K562 (cell line): Measurements from ENCODE around the gene CCDC88A. TPM values are rescaled to one million over a fixed set of nuclear protein-coding genes. Genes with fewer than 3 reads are reported as not detected.

Experiments used
- BRCA1 ChIP-seq, 2 experiments: fragments of 450-650 bp in 1 of 2; sonication (generic) in 1 of 2; formaldehyde crosslinking in 1 of 2; IDR thresholded peaks; 2 replicates each; pipeline versions ENCODE4 v1.5.0 to v1.6.1; 2017 to 2020; ENCODE audit warnings: mild to moderate bottlenecking in 1 of 2, missing genetic modification reagents in 1 of 2
- CBFA2T2 ChIP-seq: fragments of 450-650 bp; conservative IDR thresholded peaks from 2 replicates; pipeline ENCODE4 v1.6.1; 2017; ENCODE audit warnings: mild to moderate bottlenecking
- EWSR1 ChIP-seq: fragments of 450-650 bp; IDR thresholded peaks from 2 replicates; pipeline ENCODE4 v1.6.1; 2018; ENCODE audit warnings: borderline replicate concordance, mild to moderate bottlenecking, low read depth, moderate library complexity; ENCODE audit not compliant: partially characterized antibody
- GABPA ChIP-seq: fragments of 200-800 bp; sonication (Bioruptor generic); conservative IDR thresholded peaks from 2 replicates; pipeline ENCODE4 v1.6.1; 2016; ENCODE audit warnings: low read depth, missing genetic modification characterization, missing compliant biosample characterization
- KAT2B ChIP-seq: IDR thresholded peaks from one replicate; pipeline ENCODE4 v1.6.1; 2012; ENCODE audit warnings: low read depth, mild to moderate bottlenecking, control low read depth, inconsistent platforms, low read length, moderate library complexity
- MIER1 ChIP-seq: fragments of 450-650 bp; IDR thresholded peaks from 2 replicates; pipeline ENCODE4 v1.6.1; 2016; ENCODE audit warnings: antibody characterized with exemption, mild to moderate bottlenecking, low read depth
- MNT ChIP-seq, 2 experiments: fragments of 450-650 bp; conservative IDR thresholded peaks; 2 replicates each; pipeline ENCODE4 v1.6.1; 2017; ENCODE audit warnings: mild to moderate bottlenecking in 2 of 2, moderate library complexity in 2 of 2
- NR2C1 ChIP-seq, 2 experiments: fragments of 450-650 bp; IDR thresholded peaks; 2 replicates each; pipeline ENCODE4 v1.6.1; 2017; ENCODE audit warnings: mild to moderate bottlenecking in 2 of 2, antibody characterized with exemption in 1 of 2, inconsistent platforms in 1 of 2, missing compliant biosample characterization in 1 of 2, missing genetic modification characterization in 1 of 2
- RAD21 ChIP-seq, 2 experiments: fragments of 250-450 bp in 1 of 2; fragments of 450-650 bp in 1 of 2; sonication (Bioruptor Pico) in 1 of 2; formaldehyde crosslinking in 1 of 2; IDR thresholded peaks in 1 of 2; conservative IDR thresholded peaks in 1 of 2; 2 replicates each; pipeline versions ENCODE4 v1.4.0 to v1.8.0; 2020 to 2022; ENCODE audit warnings: mild to moderate bottlenecking in 2 of 2, moderate library complexity in 1 of 2
- TBP ChIP-seq: optimal IDR thresholded peaks from 2 replicates; pipeline ENCODE3; 2011; ENCODE audit warnings: low read depth, low read length, improper control_type of control experiment
- ZKSCAN3 ChIP-seq: fragments of 250-450 bp; sonication (Bioruptor Pico); IDR thresholded peaks from 2 replicates; pipeline ENCODE4 v1.4.0; 2020
- ZNF197 ChIP-seq: fragments of 200-800 bp; sonication (Bioruptor generic); IDR thresholded peaks from 2 replicates; pipeline ENCODE4 v1.6.1; 2016; ENCODE audit warnings: low read depth, missing genetic modification characterization, missing compliant biosample characterization
- ZNF695 ChIP-seq: fragments of 450-650 bp; formaldehyde crosslinking; IDR thresholded peaks from 2 replicates; pipeline ENCODE4 v1.4.0; 2020; ENCODE audit warnings: mild to moderate bottlenecking, moderate library complexity
- polyA plus RNA-seq, 8 experiments: library from polyadenylated mRNA; depleted of rRNA in 4 of 8; stranded (reverse) in 5 of 8; unstranded in 3 of 8; fragments of >200 nt; fragmentation: Nextera tagmentation in 2 of 8; fragmentation: Illumina TruSeq in 1 of 8; extraction: Ambion mirVana in 2 of 8; extraction: Trizol in 1 of 8; gene quantifications; 2 replicates each; pipeline versions ENCODE4 v1.2.1 to v1.2.3, GENCODE V29; 2011 to 2014; ENCODE audit warnings: inconsistent platforms in 1 of 8, missing spikeins in 1 of 8
- total RNA-seq, 7 experiments: library from RNA; depleted of rRNA in 6 of 7; stranded (reverse); fragments of >200 nt in 6 of 7; fragmentation: Illumina TruSeq in 2 of 7; extraction: Trizol in 2 of 7; gene quantifications; 2 replicates each; pipeline versions ENCODE4 v1.2.1 to v1.2.3, GENCODE V29; 2011 to 2021; ENCODE audit warnings: low replicate concordance in 1 of 7
- TF ChIP-seq, protein P1 (sequence below): sonication (generic); formaldehyde crosslinking; IDR thresholded peaks from 2 replicates; pipeline ENCODE4 v1.8.1; 2023; ENCODE audit warnings: mild to moderate bottlenecking, missing genetic modification reagents
- TF ChIP-seq, protein P2 (sequence below): sonication (generic); formaldehyde crosslinking; IDR thresholded peaks from 2 replicates; pipeline ENCODE4 v1.8.0; 2023; ENCODE audit warnings: mild to moderate bottlenecking, missing genetic modification reagents

Gene CCDC88A
- total and polyA plus RNA-seq, 9 of the 15 experiments (the other 6 are each of a cell fraction or from before 2014, with no cell fraction given): 29.3 to 102 (median 55.6) TPM

DNA sequence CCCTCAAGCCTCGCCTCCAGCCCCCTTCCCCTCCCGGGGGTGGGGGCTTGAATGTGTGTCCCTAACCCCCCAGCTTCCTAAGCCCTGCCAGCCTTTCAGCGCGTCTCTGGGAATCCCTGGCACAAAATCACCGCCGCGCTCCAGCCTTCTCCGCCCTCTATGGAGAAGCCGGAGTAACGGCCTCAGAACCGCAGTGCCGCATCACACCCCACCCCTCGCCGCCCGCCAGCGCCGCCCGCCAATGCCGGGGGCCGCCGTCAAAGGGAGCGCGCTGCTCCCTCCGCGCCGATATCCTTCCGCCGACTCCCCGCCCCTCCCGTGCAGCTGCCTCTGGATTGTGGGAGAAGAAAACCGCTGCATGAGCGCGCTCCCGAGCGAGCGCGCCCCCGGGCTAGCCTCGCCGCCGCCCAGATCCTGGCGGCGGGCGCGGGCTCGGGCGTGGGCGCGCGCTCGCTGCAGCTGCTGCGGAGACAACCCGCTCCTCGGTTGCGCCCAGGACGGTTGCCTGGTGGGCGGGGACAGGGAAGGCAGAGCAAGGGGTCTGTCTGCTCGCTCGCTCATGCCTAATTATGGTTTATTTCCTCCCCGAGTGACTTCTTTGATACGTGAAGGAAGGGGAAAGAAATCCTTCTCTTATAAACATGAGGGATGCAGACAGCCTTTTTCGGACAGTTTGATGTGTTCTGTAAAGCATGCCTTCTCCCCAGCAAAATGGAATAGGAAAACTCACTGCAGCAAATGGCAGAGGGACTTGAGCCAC lies at the start of gene CCDC88A (continued):
- TF ChIP-seq BRCA1 (IDR thresholded peaks at IDR 0.05): no peak
- no peak for TF ChIP-seq BRCA1 (CRISPR knock-in tag; IDR thresholded peaks at IDR 0.05)
- peak; percentile 36 to 38; a peak in 2 of 4 replicates for TF ChIP-seq RAD21 (CRISPR knock-in tag; conservative IDR thresholded peaks at IDR 0.05 in 1 of 2, IDR thresholded peaks at IDR 0.05 in 1 of 2)
- TF ChIP-seq GABPA: peak; percentile 67
- TF ChIP-seq ZNF695: no peak
- TF ChIP-seq, protein P1, sequence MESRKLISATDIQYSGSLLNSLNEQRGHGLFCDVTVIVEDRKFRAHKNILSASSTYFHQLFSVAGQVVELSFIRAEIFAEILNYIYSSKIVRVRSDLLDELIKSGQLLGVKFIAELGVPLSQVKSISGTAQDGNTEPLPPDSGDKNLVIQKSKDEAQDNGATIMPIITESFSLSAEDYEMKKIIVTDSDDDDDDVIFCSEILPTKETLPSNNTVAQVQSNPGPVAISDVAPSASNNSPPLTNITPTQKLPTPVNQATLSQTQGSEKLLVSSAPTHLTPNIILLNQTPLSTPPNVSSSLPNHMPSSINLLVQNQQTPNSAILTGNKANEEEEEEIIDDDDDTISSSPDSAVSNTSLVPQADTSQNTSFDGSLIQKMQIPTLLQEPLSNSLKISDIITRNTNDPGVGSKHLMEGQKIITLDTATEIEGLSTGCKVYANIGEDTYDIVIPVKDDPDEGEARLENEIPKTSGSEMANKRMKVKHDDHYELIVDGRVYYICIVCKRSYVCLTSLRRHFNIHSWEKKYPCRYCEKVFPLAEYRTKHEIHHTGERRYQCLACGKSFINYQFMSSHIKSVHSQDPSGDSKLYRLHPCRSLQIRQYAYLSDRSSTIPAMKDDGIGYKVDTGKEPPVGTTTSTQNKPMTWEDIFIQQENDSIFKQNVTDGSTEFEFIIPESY (CRISPR knock-in tag): peak; percentile 77
- peak; percentile 96 for TF ChIP-seq TBP
- TF ChIP-seq KAT2B: no peak
- TF ChIP-seq, protein P2, sequence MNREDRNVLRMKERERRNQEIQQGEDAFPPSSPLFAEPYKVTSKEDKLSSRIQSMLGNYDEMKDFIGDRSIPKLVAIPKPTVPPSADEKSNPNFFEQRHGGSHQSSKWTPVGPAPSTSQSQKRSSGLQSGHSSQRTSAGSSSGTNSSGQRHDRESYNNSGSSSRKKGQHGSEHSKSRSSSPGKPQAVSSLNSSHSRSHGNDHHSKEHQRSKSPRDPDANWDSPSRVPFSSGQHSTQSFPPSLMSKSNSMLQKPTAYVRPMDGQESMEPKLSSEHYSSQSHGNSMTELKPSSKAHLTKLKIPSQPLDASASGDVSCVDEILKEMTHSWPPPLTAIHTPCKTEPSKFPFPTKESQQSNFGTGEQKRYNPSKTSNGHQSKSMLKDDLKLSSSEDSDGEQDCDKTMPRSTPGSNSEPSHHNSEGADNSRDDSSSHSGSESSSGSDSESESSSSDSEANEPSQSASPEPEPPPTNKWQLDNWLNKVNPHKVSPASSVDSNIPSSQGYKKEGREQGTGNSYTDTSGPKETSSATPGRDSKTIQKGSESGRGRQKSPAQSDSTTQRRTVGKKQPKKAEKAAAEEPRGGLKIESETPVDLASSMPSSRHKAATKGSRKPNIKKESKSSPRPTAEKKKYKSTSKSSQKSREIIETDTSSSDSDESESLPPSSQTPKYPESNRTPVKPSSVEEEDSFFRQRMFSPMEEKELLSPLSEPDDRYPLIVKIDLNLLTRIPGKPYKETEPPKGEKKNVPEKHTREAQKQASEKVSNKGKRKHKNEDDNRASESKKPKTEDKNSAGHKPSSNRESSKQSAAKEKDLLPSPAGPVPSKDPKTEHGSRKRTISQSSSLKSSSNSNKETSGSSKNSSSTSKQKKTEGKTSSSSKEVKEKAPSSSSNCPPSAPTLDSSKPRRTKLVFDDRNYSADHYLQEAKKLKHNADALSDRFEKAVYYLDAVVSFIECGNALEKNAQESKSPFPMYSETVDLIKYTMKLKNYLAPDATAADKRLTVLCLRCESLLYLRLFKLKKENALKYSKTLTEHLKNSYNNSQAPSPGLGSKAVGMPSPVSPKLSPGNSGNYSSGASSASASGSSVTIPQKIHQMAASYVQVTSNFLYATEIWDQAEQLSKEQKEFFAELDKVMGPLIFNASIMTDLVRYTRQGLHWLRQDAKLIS (CRISPR knock-in tag): no peak; the same call in none of the 2 replicates
- TF ChIP-seq MNT (conservative IDR thresholded peaks at IDR 0.05): peak; percentile 49 to 83; a peak in 2 of 4 replicates
- TF ChIP-seq ZKSCAN3 (CRISPR knock-in tag): peak; percentile 95
- no peak for TF ChIP-seq NR2C1 (IDR thresholded peaks at IDR 0.05)
- TF ChIP-seq NR2C1 (tag; IDR thresholded peaks at IDR 0.05): no peak
- TF ChIP-seq ZNF197: peak; percentile 96
- no peak for TF ChIP-seq MIER1
- no peak for TF ChIP-seq EWSR1
- no peak; the same call in 1 of the 2 replicates for TF ChIP-seq CBFA2T2
